Mononuclear cell (primary cell): Measurements from ENCODE around the gene HMGCR. TPM values are rescaled to one million over a fixed set of nuclear protein-coding genes. Genes with fewer than 3 reads are reported as not detected.
A peak's percentile ranks its signal among the peaks of the same experiment; 100 is the strongest.
"Not testable (repeated sequence)": the region's sequence is repeated elsewhere in the genome, so short reads cannot be mapped to it uniquely, and the experiment has no call there.

Experiments
- H3K27me3 ChIP-seq: 2 replicates; pipeline ENCODE4 v1.6.0; 2011; ENCODE audit warnings: low read length, control low read depth; ENCODE audit not compliant: insufficient read depth
- H3K4me1 ChIP-seq: 2 replicates; pipeline ENCODE4 v1.5.1; 2011; ENCODE audit warnings: mild to moderate bottlenecking, low read length, control low read depth; ENCODE audit not compliant: insufficient read depth
- H3K4me3 ChIP-seq: 2 replicates; pipeline ENCODE4 v1.5.1; 2011; ENCODE audit warnings: mild to moderate bottlenecking, low read length, moderate library complexity
- H3K9me3 ChIP-seq: 2 replicates; pipeline ENCODE4 v1.5.1; 2011; ENCODE audit warnings: low read depth, mild to moderate bottlenecking, control low read depth, low read length
- total RNA-seq: library from RNA; depleted of rRNA; stranded (reverse); fragments of >200 nt; gene quantifications from one replicate; pipeline ENCODE4 v1.2.3, GENCODE V29; 2012

HMGCR gene
- 29.0 TPM for total RNA-seq

DNA sequence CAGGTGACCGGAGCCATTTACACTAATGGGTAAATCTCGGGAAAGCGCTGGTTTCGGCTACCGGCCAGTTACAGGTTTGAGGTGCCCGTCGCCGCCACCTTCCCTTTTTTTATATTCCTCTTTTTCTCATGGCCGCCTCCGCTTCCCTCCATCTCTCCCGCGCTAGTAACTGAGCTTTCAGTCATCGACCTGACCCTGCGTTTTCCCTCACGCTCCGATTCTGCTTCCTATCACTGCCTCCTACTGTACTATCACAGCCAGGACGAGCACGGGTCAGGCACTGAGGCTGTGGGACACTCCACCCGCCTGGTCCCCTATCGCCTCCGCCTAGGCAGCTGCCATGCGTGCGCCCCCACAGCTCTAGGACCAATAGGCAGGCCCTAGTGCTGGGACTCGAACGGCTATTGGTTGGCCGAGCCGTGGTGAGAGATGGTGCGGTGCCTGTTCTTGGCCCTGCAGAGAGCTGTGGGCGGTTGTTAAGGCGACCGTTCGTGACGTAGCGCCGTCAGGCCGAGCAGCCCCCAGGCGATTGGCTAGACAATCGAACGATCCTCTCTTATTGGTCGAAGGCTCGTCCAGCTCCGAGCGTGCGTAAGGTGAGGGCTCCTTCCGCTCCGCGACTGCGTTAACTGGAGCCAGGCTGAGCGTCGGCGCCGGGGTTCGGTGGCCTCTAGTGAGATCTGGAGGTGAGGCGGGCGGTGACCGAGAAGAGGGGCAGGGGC lies at the start of gene HMGCR:
Gene HMGCR, plus strand, starts transcription at position 606 of the 722 bp plus-strand sequence. CDS start 5,386 bp downstream, outside the sequence.
- Histone ChIP-seq H3K27me3 (no peaks in the 10 kb centered on the region), H3K9me3 (no peaks in the 10 kb centered on the region), H3K4me3 (peak within 1 kb of the TSS; percentile 60), H3K4me1 (peaks cover 27% of the 10 kb centered on the region)

DNA sequence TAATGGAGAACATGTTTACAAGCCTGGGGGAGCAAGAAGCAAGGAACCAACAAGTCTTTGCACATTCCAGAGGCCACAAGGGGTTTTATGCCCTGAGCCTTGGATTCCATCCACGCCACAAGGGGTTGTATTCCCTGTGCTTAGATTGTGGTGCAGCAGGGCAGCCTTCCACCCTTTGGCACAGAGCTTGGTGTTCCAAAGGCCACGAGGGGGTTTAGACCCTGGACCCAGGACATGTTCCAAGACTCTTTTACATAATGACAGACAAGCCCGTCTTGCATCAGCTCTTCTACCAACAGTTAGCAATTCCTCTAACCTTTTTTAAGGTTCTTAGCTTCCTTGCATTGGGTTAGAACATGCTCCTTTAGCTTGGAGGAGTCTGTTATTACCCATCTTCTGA lies 45.2 kb upstream of the HMGCR start:
- not testable (repeated sequence) for H3K4me1 ChIP-seq, H3K27me3 ChIP-seq, H3K9me3 ChIP-seq, H3K4me3 ChIP-seq

DNA sequence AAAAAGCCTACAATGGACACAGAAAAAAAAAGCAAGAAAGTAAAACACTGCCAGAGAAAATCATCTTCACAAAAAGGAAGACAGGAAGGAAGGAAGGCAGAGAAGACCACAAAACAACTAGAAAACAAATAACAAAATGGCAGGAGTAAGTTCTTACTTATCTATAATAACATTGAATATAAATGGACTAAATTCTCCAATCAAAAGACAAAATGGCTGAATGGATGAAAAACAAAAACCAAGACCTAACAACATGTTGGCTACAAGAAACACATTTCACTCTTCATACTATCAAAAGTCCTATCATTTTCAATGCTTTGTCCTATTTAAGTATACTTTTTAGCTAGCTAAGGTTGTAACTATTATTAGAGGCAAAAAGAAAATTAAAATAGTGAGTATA lies 36.9 kb upstream of the HMGCR start:
- Histone ChIP-seq H3K4me3 (no peak overlapping the region), H3K9me3 (no peaks in the 10 kb centered on the region), H3K27me3 (no peaks in the 10 kb centered on the region), H3K4me1 (no peaks in the 10 kb centered on the region)

DNA sequence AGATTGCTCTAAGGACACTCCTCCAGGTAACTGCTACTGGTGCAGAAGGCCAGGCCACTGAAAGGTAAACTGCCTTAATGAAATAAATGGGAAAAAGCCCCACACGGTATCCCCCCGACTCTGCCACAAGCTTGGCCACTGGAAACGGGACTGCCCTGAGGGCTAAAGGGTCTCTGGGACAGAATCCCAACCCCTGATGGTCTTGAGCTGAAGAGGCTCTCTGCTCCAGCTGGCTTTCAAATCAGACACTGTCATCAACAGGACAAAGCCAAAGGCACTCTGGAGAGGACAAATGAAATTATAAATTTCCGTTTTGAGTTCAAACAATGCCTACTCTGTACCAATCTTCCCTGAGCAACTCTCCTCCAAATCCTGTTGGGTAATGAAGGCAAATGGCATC lies 33.6 kb upstream of the HMGCR start:
- no peak overlapping the region for H3K4me3 ChIP-seq
- H3K27me3 ChIP-seq = no peaks in the 10 kb centered on the region
- no peaks in the 10 kb centered on the region for H3K9me3 ChIP-seq
- no peaks in the 10 kb centered on the region for H3K4me1 ChIP-seq

DNA sequence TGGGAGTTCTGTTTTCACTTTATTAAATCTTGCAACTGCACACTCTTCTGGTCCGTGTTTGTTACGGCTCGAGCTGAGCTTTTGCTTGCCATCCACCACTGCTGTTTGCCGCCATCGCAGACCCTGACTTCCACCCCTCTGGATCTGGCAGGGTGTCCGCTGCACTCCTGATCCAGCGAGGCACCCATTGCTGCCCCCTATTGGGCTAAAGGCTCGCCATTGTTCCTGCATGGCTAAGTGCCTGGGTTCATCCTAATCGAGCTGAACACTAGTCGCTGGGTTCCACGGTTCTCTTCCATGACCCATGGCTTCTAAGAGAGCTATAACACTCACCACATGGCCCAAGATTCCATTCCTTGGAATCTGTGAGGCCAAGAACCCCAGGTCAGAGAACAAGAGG lies 32.5 kb upstream of the HMGCR start:
- not testable (repeated sequence) for H3K4me1 ChIP-seq, H3K4me3 ChIP-seq, H3K9me3 ChIP-seq, H3K27me3 ChIP-seq

DNA sequence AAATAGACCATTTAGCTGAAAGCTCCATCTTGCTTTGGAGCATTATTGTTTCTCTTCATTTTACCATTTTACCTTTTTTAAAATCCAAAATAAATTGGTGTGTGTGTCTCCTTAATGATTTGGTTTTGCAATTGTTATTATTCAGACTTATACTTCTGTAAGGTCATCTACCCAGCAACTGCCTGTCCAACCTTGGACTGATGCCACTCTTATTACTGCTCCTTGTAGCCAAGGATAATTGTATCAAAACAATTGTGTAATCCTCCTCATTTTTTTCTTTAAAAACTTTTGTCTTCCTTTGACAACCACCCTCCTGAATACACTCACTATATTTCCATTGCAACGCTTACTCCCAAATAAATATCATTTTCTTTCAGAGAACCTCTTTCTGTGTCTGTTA lies 30.3 kb upstream of the HMGCR start:
- Histone ChIP-seq H3K27me3 (no peaks in the 10 kb centered on the region), H3K4me3 (no peak overlapping the region), H3K9me3 (no peaks in the 10 kb centered on the region), H3K4me1 (no peaks in the 10 kb centered on the region)

DNA sequence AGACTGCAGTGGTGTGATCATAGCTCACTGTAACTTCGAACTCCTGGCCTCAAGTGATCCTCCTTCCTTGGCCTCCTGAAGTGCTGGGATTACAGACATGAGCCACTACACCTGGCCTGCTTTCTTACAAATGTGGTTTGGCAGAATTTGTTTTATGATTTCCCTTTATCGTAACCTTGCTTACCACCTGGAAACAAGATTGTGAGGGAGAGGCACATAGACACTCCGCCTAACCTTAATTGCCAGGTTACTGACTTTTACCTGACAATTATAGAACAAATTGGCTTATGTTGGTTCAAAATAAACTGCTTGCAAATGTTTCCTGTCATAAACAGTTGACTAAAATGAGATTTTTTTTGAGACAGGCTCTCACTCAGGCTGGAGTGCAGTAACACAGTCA lies 26.8 kb upstream of the HMGCR start:
- Histone ChIP-seq H3K4me1 (no peaks in the 10 kb centered on the region), H3K27me3 (no peaks in the 10 kb centered on the region), H3K4me3 (no peak overlapping the region), H3K9me3 (no peaks in the 10 kb centered on the region)

DNA sequence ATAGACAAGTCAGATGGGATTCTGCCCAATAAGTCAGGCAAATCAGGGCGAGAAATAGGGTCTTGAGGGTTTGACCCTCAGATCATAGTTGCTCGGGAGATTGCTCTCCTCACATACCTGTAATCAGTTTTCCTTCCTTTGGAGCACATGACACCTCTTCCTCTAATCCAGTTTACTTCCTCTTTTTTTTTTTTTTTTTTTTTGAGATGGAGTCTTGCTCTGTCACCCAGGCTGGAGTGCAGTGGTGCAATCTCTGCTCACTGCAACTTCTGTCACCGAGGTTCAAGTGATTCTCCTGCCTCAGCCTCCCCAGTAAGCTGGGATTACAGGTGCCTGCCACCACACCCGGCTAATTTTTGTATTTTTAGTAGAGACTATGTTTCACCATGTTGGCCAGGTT lies 17.9 kb upstream of the HMGCR start:
- H3K27me3 ChIP-seq, H3K4me3 ChIP-seq, H3K9me3 ChIP-seq: not testable (repeated sequence)
- H3K4me1 ChIP-seq = peaks cover 47% of the 10 kb centered on the region

DNA sequence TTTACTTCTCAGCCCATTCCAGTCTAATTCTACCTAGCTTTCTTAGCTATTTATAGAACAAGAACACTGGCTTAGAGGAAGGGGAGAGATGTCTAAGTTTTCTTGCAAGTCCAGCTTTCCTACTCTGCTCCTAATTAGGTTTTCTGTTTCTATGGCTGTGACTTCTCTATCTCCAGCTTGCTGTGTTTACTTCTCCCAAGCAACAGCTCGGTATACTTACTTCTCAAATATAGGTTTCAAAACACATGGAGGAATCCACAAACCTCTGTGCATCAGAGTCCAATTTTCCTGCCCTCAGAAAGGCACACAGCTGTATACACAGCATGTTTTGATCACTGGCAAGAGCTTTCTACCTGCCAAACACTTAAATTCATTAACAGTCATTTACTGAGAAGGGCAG lies 17.4 kb upstream of the HMGCR start:
- Histone ChIP-seq H3K27me3 (no peaks in the 10 kb centered on the region), H3K4me1 (peaks cover 52% of the 10 kb centered on the region), H3K4me3 (no peak overlapping the region), H3K9me3 (no peaks in the 10 kb centered on the region)

DNA sequence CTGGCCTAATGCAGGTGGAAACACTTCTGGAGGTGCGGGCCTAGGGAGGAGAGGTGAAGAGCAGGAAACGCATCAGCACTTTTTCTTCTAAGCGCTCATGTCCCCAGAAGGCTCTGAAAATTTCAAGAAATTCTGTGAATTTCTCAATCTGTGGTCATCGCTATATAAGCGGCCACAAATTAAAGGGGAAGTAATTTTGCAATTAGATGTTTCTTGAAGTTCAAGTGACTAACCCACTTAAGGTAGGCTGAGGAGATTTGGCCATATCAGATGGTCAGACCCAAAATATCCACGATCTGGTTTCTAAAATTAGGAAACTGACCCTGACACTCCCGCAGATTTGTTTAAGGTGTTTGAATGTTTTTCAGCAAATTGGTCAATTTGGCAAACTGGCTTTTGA lies 16.6 kb upstream of the HMGCR start:
- Histone ChIP-seq H3K4me3 (no peak overlapping the region), H3K9me3 (no peaks in the 10 kb centered on the region), H3K4me1 (peaks cover 57% of the 10 kb centered on the region), H3K27me3 (no peaks in the 10 kb centered on the region)

DNA sequence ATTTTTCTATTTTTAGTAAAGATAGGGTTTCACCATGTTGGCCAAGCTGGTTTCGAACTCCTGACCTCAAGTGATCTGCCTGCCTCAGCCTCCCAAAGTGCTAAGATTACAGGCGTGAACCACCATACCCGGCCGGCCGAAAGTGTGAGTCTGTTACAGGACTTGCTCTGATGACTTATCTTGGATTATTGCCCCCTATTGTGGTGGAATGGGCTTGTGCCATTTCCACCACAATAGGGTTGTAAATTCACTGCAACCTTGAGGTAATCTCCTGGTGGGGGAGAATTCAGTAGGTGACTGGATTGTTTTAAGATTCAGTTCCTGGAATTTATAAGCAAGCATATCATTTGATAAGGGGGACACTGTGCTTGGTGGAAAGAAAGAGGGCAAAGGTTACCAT lies 15.0 kb upstream of the HMGCR start:
- Histone ChIP-seq H3K27me3 (no peaks in the 10 kb centered on the region), H3K4me1 (peaks cover 57% of the 10 kb centered on the region), H3K4me3 (no peak overlapping the region), H3K9me3 (no peaks in the 10 kb centered on the region)

DNA sequence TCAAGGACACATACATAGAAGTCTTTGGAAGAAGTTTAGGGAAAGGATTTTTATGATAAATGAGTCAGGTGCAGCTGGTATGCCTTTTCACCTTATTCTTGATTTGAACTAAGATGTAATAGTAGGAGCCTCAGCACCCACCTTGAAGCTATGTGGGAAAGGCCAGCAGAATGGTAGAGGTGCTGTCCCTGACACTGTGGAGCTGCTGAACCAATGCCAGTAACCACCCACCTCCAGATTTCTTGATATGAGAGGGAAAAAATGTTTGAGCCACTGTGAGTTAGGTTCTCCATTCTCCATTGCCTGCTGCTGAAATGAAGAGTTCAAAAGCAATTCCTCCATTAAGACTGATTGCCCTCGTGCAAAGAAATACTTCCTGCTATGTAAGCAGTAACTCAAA lies 12.2 kb upstream of the HMGCR start:
- Histone ChIP-seq H3K9me3 (no peaks in the 10 kb centered on the region), H3K4me3 (no peak overlapping the region), H3K27me3 (no peaks in the 10 kb centered on the region), H3K4me1 (peaks cover 41% of the 10 kb centered on the region)

DNA sequence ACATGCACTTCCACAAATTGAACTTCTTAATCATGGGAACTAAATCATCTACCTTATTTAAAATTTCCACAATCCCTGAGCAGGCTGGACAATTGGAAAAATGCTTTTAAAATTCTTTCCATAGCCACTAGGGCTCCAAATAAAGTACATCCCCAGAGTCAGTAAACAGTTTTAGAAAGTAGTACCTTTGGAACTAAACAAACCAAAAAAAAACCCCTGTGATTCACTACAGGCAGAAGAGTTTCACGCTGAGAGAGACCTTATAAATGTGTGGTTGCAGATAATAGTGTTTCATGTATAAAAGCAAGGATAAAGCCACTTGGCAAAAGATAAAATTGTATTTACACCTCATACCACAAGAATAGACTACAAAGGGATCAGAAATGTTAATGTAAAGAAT lies 11.8 kb upstream of the HMGCR start:
- Histone ChIP-seq H3K27me3 (no peaks in the 10 kb centered on the region), H3K9me3 (no peaks in the 10 kb centered on the region), H3K4me1 (peaks cover 36% of the 10 kb centered on the region), H3K4me3 (no peak overlapping the region)

DNA sequence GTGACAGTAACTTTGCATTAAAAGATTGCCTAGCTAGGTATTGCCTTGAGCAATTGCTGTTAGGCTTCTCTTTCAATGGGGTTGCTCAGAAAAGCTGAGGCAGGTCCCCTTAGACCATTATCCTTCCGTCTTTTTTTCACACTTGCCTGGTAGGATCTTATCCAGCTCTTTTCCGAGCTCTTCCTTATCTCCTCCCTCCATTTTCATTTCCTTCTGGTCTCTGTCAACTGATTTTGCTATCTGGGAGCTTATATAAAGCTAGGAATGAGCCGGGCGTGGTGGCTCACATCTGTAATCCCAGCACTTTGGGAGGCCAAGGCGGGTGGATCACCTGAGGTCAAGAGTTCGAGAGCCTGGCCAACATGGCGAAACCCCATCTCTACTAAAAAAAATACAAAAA lies 6.6 kb upstream of the HMGCR start:
- no peaks in the 10 kb centered on the region for H3K9me3 ChIP-seq
- H3K4me3 ChIP-seq = no peak overlapping the region
- no peaks in the 10 kb centered on the region for H3K27me3 ChIP-seq
- H3K4me1 ChIP-seq = no peaks in the 10 kb centered on the region

DNA sequence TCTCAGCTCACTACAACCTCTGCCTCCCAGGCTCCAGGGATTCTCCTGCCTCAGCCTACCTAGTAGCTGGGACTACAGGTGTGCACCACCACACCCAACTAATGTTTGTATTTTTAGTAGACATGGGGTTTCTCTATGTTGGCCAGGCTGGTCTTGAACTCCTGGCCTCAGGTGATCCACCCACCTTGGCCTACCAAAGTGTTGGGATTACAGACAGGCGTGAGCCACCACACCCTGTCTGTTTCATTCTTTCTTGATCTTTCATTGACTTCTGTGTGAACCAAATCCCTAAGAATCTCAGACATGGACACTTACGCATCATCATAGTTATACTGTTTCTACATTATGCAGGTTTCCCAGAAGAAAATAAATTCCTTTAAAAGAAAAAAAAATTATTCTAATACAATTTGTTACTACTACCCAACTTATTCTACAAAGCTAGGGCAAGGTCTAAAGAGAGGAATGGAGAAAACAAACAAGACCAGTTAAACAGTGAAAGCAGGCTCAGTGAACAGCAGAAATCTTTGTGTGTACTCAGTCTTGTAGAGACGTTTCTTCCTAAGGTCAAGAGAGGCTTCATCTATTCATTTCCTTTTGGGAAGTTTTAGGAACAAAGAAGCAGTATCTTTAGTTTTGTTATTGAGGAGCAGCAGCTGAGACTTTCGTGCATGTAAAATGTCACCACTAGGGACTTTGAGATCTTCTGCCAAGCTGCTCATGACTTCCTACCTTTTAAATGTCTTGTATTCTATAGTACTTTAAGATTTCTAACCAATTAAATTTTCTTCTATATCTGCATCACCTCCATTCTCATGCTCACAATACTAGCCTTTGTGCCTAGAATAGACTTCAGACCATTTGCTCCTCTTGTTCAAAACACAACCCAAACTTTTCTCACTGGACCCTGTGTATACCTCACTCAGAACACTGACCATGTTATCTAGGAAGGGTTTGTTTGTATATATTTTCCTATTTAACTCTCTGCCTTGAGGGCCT lies 5.6 kb upstream of the HMGCR start:
- Histone ChIP-seq H3K4me3 (no peak overlapping the region), H3K4me1 (peaks cover 6% of the 10 kb centered on the region), H3K9me3 (no peaks in the 10 kb centered on the region), H3K27me3 (no peaks in the 10 kb centered on the region)
